ENCODE data around the gene DPYD. TPM values are rescaled to one million over a fixed set of nuclear protein-coding genes. Genes with fewer than 3 reads are reported as not detected.

Gene DPYD
- total and polyA plus RNA-seq, 12 donors: 4.1 to 22.0 (median 7.0) TPM

- no peak overlapping the region for H3K4me3 ChIP-seq
- TF ChIP-seq, protein P1, sequence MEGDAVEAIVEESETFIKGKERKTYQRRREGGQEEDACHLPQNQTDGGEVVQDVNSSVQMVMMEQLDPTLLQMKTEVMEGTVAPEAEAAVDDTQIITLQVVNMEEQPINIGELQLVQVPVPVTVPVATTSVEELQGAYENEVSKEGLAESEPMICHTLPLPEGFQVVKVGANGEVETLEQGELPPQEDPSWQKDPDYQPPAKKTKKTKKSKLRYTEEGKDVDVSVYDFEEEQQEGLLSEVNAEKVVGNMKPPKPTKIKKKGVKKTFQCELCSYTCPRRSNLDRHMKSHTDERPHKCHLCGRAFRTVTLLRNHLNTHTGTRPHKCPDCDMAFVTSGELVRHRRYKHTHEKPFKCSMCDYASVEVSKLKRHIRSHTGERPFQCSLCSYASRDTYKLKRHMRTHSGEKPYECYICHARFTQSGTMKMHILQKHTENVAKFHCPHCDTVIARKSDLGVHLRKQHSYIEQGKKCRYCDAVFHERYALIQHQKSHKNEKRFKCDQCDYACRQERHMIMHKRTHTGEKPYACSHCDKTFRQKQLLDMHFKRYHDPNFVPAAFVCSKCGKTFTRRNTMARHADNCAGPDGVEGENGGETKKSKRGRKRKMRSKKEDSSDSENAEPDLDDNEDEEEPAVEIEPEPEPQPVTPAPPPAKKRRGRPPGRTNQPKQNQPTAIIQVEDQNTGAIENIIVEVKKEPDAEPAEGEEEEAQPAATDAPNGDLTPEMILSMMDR (IDR thresholded peaks at IDR 0.05): no peak
- no peaks in the 10 kb centered on the region for H3K9me3 ChIP-seq
- intact Hi-C loops (cut with DNase I): no loop called here
- DNase-seq (no peak), ATAC-seq (no peak)
- no peaks in the 10 kb centered on the region for H3K27me3 ChIP-seq
- H3K27ac ChIP-seq: no peak overlapping the region
- WGBS, 2 donors: 94 to 95% methylated on average over 3 of the region's 3 CpGs
- no peaks in the 10 kb centered on the region for H3K4me1 ChIP-seq
- H3K36me3 ChIP-seq: no peaks in the 10 kb centered on the region
Observed at GRCh38 chr1:97610748-97611147, 310.1 kb downstream of the DPYD start.

GRCh38 chr1:97610102-97610501 lies 310.7 kb downstream of the DPYD start:
- 89 to 92% methylated on average over 3 of the region's 3 CpGs for WGBS, 2 donors
- no peak overlapping the region for H3K4me3 ChIP-seq
- H3K27me3 ChIP-seq: no peaks in the 10 kb centered on the region
- TF ChIP-seq, protein P1 (IDR thresholded peaks at IDR 0.05): no peak
- no peak for DNase-seq
- no peak overlapping the region for H3K27ac ChIP-seq
- H3K36me3 ChIP-seq: no peaks in the 10 kb centered on the region
- H3K9me3 ChIP-seq: no peaks in the 10 kb centered on the region
- no peak for ATAC-seq
- intact Hi-C loops (cut with DNase I): no loop called here
- no peaks in the 10 kb centered on the region for H3K4me1 ChIP-seq

GRCh38 chr1:97608272-97608671 lies 312.6 kb downstream of the DPYD start:
- DNase-seq (no peak), ATAC-seq (no peak)
- Histone ChIP-seq H3K27me3 (no peaks in the 10 kb centered on the region), H3K4me3 (no peak overlapping the region), H3K4me1 (no peaks in the 10 kb centered on the region), H3K27ac (no peak overlapping the region), H3K36me3 (no peaks in the 10 kb centered on the region), H3K9me3 (no peaks in the 10 kb centered on the region)
- 82 to 96% methylated on average over 4 of the region's 4 CpGs for WGBS, 2 donors
- intact Hi-C loops (cut with DNase I): no loop called here
- TF ChIP-seq, protein P1 (IDR thresholded peaks at IDR 0.05): no peak

GRCh38 chr1:97603776-97604175 lies 317.1 kb downstream of the DPYD start:
- 54 to 61% methylated on average over 5 of the region's 5 CpGs for WGBS, 2 donors
- no peaks in the 10 kb centered on the region for H3K4me1 ChIP-seq
- no peaks in the 10 kb centered on the region for H3K9me3 ChIP-seq
- H3K4me3 ChIP-seq: no peak overlapping the region
- H3K36me3 ChIP-seq: no peaks in the 10 kb centered on the region
- no peaks in the 10 kb centered on the region for H3K27me3 ChIP-seq
- TF ChIP-seq, protein P1 (IDR thresholded peaks at IDR 0.05): no peak
- H3K27ac ChIP-seq: no peak overlapping the region
- DNase-seq: no peak
- intact Hi-C loops (cut with DNase I): no loop called here
- ATAC-seq: no peak

DNA sequence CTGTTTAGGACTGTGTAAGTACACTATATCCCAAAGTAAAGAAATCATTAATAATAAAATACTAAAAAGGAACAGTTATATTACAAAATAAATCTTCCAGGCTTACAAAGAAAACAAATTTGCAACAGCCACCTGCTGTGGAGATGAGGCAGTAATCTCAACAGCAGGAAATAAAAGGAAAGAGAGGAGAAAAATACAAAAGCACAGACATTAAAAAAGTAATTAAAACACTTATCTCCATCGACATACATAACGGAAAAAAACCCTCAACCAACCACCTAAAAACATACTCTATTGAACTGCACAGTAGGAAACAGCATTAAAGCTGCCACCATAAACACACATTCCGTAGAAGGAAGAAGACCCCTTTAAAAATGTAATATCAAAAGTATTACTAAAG lies 317.6 kb downstream of the DPYD start:
- 89 to 92% methylated on average over 3 of the region's 3 CpGs for WGBS, 2 donors
- intact Hi-C loops (cut with DNase I): no loop called here
- H3K9me3 ChIP-seq: no peaks in the 10 kb centered on the region
- no peak overlapping the region for H3K27ac ChIP-seq
- no peaks in the 10 kb centered on the region for H3K36me3 ChIP-seq
- H3K27me3 ChIP-seq: no peaks in the 10 kb centered on the region
- TF ChIP-seq, protein P1 (IDR thresholded peaks at IDR 0.05): no peak
- H3K4me1 ChIP-seq: no peaks in the 10 kb centered on the region
- no peak for DNase-seq
- no peak for ATAC-seq
- no peak overlapping the region for H3K4me3 ChIP-seq

Measured in heart right ventricle (tissue), 16 donors.